Activated CD4-positive, alpha-beta T cell treated with anti-CD3 and anti-CD28 coated beads, Interleukin-2, amount 10 ng/mL, durations not matched to agents 7 days and 5 days (primary cell): ENCODE data around the gene EPHB2. TPM values are rescaled to one million over a fixed set of nuclear protein-coding genes. Genes with fewer than 3 reads are reported as not detected.
A peak's percentile ranks its signal among the peaks of the same experiment; 100 is the strongest.

Experiments used
- CTCF ChIA-PET: fragments of 350-600 bp; sonication (Branson Sonifier 250); formaldehyde crosslinking; loops from one replicate; lab custom pipeline; 2021; ENCODE audit warnings: antibody characterized with exemption; lab: Charles Lee
- POLR2A ChIA-PET: fragments of 350-600 bp; sonication (Branson Sonifier 250); formaldehyde crosslinking; loops from one replicate; lab custom pipeline; 2021; ENCODE audit warnings: antibody characterized with exemption; lab: Charles Lee
- DNase-seq: peaks from one replicate; pipeline ENCODE4 v3.0.0-alpha.2; 2020
- H3K27ac Mint-ChIP-seq: one replicate; pipeline ENCODE4 v1.8.0; 2021; ENCODE audit warnings: mild to moderate bottlenecking, moderate library complexity, mixed read lengths
- H3K27me3 Mint-ChIP-seq: one replicate; pipeline ENCODE4 v1.8.0; 2021; ENCODE audit warnings: mixed read lengths
- H3K36me3 Mint-ChIP-seq: one replicate; pipeline ENCODE4 v1.8.0; 2021; ENCODE audit warnings: low read depth, mixed read lengths
- H3K4me1 Mint-ChIP-seq: one replicate; pipeline ENCODE4 v1.8.0; 2021; ENCODE audit warnings: mixed read lengths
- H3K4me3 Mint-ChIP-seq: one replicate; pipeline ENCODE4 v1.8.0; 2021; ENCODE audit warnings: mild to moderate bottlenecking, moderate library complexity, mixed read lengths
- H3K9me3 Mint-ChIP-seq: one replicate; pipeline ENCODE4 v1.8.0; 2021; ENCODE audit warnings: mixed read lengths
- total RNA-seq, 2 experiments: library from RNA; stranded (reverse); gene quantifications; one replicate each; pipeline ENCODE4 v1.2.3, GENCODE V29; 2021

EPHB2 gene
- total RNA-seq, 2 experiments from 2014 or later = 0.08 TPM; not detected in 1

DNA sequence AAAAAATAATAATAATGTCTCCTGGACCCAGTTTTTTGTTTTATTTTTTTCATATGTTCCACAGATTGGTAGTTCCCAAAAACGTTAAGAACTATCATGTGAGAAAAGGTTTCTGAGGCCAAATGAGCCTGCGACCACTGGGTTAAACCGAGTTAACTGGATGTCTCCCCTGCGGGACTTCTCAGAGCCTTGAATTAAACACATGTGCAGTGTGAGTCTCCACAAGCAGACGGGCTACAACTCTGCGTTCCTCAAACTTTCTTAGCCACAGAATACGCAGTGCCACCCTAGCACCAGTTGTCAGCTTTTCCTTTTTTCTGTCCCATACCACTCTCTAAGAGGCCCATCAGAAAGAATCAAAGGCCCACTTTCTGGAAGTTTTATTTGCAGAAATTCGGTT is 164.1 kb downstream of the EPHB2 start:
- Mint-ChIP-seq H3K9me3 (no peaks in the 10 kb centered on the region), H3K27ac (no peak overlapping the region), H3K27me3 (no peaks in the 10 kb centered on the region), H3K4me3 (no peak overlapping the region), H3K4me1 (no peaks in the 10 kb centered on the region), H3K36me3 (no peaks in the 10 kb centered on the region)
- POLR2A ChIA-PET = no interaction called here
- CTCF ChIA-PET = no interaction called here
- DNase-seq = no peak

DNA sequence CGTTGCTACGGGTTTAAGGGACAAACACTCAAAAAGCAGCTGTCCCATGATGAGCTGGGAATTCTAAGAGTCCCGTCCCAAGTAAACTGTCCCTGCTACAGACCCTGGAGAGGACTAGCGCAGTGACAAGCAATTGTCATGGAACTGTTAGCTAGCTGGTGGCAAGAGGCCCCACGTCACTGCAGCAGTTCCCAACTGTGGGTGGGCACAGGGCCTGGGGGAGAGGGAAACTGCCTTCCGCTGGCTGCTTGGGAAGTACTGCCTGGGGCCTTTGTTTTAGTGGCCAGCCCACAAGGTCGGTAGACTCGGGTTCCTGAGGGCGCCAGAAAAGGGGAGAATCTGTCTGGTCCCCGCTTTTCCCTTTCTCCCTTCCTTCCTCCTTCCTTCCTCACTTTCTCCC is 164.6 kb downstream of the EPHB2 start:
- no peaks in the 10 kb centered on the region for H3K4me1 Mint-ChIP-seq
- ChIA-PET CTCF (no interaction called here), POLR2A (no interaction called here)
- H3K4me3 Mint-ChIP-seq = no peak overlapping the region
- H3K36me3 Mint-ChIP-seq = no peaks in the 10 kb centered on the region
- DNase-seq = no peak
- no peaks in the 10 kb centered on the region for H3K27me3 Mint-ChIP-seq
- no peaks in the 10 kb centered on the region for H3K9me3 Mint-ChIP-seq
- no peak overlapping the region for H3K27ac Mint-ChIP-seq

DNA sequence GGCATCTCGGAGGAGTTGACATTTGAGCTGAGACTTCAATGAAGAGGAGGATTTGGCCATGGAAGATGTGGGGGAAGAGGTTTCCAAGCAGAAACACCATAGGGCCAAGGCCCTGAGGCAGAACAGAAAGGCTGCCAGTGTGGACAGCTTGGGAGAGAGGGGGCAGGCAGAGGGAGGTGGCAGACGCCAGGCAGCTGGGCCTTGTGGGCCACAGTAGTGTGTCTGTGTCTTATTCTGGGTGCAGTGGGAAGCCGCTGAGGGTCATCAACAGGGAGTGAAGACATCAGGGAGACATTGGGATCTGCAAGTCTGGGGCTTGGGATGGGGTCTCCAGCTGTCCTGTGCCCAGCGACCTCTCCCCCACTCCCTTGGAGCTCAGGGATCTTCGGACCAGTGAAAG is 165.2 kb downstream of the EPHB2 start:
- Mint-ChIP-seq H3K9me3 (no peaks in the 10 kb centered on the region), H3K4me1 (no peaks in the 10 kb centered on the region), H3K27ac (no peak overlapping the region), H3K36me3 (no peaks in the 10 kb centered on the region), H3K4me3 (no peak overlapping the region), H3K27me3 (no peaks in the 10 kb centered on the region)
- ChIA-PET CTCF (no interaction called here), POLR2A (no interaction called here)
- no peak for DNase-seq

DNA sequence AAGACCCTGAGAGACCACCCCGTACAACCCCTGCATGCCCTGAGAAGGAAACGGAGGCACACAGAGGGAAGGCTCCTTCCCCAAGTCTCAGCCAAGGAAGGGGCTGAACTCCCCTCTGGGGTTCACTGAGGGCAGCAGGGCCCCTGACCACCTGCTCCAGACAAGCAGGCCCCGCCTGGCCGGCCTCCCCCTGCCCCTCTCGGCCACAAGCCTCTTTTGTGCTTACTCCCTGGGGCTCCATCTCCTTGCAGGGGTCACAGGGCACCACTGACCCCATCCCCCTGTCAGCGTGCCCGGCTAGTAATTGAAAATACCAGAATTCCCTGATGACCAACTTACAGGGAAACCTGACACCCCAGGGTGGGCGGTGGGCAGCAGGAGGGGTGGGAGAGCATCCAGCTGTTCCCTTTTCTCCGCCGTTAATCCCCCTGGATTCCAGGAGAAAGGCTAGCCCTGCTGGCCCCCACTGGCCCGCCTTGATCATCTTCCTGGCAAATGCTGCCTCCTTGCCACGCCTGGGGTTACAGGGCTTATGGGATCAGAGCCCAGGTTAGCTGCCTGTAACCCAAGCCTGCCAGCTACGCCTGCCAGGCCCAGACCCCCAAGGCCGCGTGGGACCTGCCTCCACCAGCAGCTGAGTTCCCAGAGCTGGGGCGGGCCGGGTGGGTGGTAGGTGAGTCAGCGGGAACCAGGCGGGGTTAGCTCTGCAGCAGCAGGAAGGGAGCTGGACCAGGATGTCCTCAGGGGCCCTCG is 165.9 kb downstream of the EPHB2 start:
- Mint-ChIP-seq H3K4me3 (no peak overlapping the region), H3K36me3 (no peaks in the 10 kb centered on the region), H3K27me3 (no peaks in the 10 kb centered on the region), H3K4me1 (no peaks in the 10 kb centered on the region), H3K9me3 (no peaks in the 10 kb centered on the region), H3K27ac (no peak overlapping the region)
- ChIA-PET POLR2A (no interaction called here), CTCF (interaction anchor here (0.6 kb wide), 1 partner anchor 718 kb away, joined by 3 read pairs; no protein-coding TSS in a partner anchor)
- no peak for DNase-seq

DNA sequence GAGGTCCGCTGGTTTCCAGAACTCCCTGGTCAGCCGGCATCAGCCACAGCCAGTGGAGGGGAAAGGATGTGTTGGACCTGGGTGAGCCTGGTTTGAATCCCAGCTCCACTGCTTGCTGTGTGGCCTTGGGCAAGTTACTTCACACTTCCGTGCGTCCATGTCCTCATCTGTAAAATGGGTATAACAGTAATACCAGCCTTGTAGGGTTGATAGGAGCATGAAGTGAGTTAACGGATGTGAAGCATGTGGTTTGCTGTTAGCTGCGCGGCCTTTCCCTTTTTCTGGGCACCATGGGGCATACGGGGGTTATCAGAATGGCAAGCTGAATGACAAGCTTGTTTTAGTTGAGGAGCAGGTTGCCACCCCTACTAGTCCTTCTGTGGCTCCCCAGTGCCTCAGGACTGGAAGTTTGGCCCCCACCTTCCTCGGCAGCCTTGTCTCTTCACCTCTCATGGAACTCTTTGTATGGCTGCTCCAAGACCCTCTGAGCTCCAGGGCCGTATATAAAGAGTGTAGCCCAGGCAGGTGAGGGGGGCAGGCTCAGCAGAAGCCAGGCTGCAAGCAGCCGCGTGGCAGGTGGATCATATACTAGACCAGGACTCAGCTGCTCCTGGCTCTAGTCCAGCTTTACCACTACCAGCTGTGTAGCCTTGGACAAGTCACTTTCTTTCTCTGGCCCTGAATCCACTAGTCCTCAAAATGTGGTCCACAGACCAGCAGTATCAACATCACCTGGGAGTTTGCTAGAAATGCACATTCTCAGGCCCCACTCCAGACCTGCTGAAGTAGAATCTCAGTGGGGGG is 166.7 kb downstream of the EPHB2 start:
- no peak overlapping the region for H3K4me3 Mint-ChIP-seq
- H3K9me3 Mint-ChIP-seq = no peaks in the 10 kb centered on the region
- H3K27me3 Mint-ChIP-seq = no peaks in the 10 kb centered on the region
- no peaks in the 10 kb centered on the region for H3K4me1 Mint-ChIP-seq
- no peaks in the 10 kb centered on the region for H3K36me3 Mint-ChIP-seq
- no peak overlapping the region for H3K27ac Mint-ChIP-seq
- ChIA-PET POLR2A (no interaction called here), CTCF (interaction anchor here (0.6 kb wide), 1 partner anchor 719 kb away, joined by 3 read pairs; no protein-coding TSS in a partner anchor)
- no peak for DNase-seq

DNA sequence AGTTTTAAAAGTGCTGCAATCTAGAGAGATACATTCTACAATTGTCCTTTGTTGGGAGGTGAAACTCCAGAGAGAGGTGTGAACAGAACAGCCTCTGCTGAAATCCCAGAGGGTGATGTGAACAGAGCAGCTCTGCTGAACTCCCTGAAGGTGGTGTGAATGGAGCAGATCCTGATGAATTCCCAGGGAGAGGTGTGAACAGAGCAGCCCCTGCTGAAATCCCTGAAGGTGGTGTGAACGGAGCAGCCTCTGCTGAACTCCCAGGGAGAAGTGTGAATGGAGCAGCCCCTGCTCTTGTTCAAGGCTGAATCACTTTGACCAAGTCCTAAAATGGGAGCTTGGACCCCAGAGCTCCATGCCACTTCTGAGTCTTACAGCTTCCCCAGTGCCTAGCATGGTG is 167.3 kb downstream of the EPHB2 start:
- Mint-ChIP-seq H3K9me3 (no peaks in the 10 kb centered on the region), H3K4me3 (no peak overlapping the region), H3K27me3 (no peaks in the 10 kb centered on the region), H3K36me3 (no peaks in the 10 kb centered on the region), H3K4me1 (no peaks in the 10 kb centered on the region), H3K27ac (no peak overlapping the region)
- ChIA-PET POLR2A (no interaction called here), CTCF (no interaction called here)
- DNase-seq = no peak

DNA sequence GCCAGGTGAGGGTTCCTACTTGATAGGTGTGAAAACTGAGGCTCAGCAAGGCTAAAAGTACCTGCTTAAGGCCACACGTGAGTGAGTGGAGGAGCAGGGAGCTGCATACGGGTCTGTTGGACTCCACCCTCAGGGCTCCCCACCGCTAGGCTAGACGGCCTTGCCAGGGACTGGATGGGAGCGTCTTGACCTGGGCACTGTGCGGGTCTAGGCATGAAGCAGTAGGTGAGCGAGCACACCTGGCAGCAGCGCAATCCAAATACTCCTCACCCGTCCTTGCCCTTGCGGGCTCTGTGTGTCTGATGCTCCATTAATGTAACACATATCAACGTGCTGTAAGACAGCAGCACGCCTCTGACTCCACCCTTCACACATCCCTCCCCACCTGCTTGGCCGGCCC is 168.0 kb downstream of the EPHB2 start:
- Mint-ChIP-seq H3K9me3 (no peaks in the 10 kb centered on the region), H3K4me1 (no peaks in the 10 kb centered on the region), H3K27ac (no peak overlapping the region), H3K4me3 (no peak overlapping the region), H3K27me3 (no peaks in the 10 kb centered on the region), H3K36me3 (no peaks in the 10 kb centered on the region)
- ChIA-PET POLR2A (no interaction called here), CTCF (no interaction called here)
- no peak for DNase-seq

DNA sequence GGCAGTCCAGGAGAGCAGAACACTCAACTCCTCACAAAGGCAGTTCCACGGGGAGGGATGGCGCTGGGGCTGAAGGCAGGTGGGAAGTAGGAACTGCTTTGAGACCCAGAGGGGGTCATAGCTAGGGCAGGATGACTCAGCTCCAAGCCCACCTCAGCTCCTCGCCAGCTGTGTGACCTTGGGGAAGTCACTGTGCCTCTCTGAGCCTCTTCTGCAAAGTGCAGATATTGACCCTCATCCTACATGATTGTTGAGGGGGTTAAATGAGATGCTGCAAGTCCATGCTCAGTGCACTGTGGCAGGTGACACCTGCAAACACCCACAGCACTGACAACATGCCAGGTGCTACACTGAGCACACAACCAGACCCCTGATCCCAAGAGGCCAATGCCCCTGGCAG is 168.8 kb downstream of the EPHB2 start:
- H3K27ac Mint-ChIP-seq = no peak overlapping the region
- no peaks in the 10 kb centered on the region for H3K9me3 Mint-ChIP-seq
- CTCF ChIA-PET = no interaction called here
- no peaks in the 10 kb centered on the region for H3K4me1 Mint-ChIP-seq
- no peak for DNase-seq
- POLR2A ChIA-PET = no interaction called here
- no peaks in the 10 kb centered on the region for H3K36me3 Mint-ChIP-seq
- H3K4me3 Mint-ChIP-seq = no peak overlapping the region
- no peaks in the 10 kb centered on the region for H3K27me3 Mint-ChIP-seq

DNA sequence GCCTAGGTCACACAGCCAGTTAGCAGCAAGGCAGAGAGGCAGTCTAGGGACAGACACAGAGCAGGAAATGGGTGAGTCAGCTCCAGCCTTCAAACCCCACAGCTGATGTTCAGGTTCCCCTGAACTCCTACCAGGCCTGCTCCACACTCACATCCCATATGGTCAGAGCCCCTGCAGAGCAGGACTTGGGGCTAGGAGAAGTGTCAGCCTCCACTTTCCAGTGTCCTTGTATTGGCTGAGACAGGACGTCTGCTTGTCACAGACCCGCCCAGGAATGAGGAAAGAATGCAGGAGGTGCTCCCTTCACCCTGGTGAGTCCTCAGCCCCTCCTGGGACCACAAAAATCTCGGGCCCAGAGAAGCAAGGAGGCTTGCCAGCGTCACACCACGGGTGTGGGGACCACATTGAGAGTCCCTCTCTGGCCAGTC is 169.5 kb downstream of the EPHB2 start:
- POLR2A ChIA-PET = no interaction called here
- DNase-seq = no peak
- no peaks in the 10 kb centered on the region for H3K9me3 Mint-ChIP-seq
- CTCF ChIA-PET = no interaction called here
- no peak overlapping the region for H3K27ac Mint-ChIP-seq
- H3K36me3 Mint-ChIP-seq = no peaks in the 10 kb centered on the region
- H3K27me3 Mint-ChIP-seq = no peaks in the 10 kb centered on the region
- peaks cover 7% of the 10 kb centered on the region for H3K4me1 Mint-ChIP-seq
- no peak overlapping the region for H3K4me3 Mint-ChIP-seq

DNA sequence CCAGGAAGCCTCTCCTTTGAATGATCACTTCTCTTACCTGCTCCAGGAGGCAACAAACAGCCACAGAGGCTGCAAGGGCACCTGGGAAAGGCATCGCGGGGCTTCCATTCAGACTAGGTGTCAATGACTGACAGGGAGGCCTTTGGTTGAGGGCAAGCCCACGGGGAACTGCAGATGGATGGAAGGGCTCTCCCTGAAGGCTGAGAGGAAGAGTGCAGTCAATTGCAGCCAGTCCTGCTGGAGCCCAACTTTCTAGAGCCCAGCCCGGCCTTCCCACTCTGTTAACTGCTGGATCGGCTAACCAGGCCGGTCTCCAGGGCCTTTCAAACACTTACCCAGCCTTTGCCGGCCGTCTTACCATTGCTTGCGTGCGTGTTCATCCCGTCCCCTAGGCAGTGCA is 172.8 kb downstream of the EPHB2 start:
- Mint-ChIP-seq H3K27ac (no peak overlapping the region), H3K4me3 (no peak overlapping the region), H3K36me3 (no peaks in the 10 kb centered on the region), H3K4me1 (peaks cover 13% of the 10 kb centered on the region), H3K27me3 (peaks cover 2% of the 10 kb centered on the region), H3K9me3 (no peaks in the 10 kb centered on the region)
- ChIA-PET CTCF (interaction anchor here (1.0 kb wide), 1 partner anchor 7 kb away, joined by 3 read pairs; no protein-coding TSS in a partner anchor), POLR2A (no interaction called here)
- no peak for DNase-seq

DNA sequence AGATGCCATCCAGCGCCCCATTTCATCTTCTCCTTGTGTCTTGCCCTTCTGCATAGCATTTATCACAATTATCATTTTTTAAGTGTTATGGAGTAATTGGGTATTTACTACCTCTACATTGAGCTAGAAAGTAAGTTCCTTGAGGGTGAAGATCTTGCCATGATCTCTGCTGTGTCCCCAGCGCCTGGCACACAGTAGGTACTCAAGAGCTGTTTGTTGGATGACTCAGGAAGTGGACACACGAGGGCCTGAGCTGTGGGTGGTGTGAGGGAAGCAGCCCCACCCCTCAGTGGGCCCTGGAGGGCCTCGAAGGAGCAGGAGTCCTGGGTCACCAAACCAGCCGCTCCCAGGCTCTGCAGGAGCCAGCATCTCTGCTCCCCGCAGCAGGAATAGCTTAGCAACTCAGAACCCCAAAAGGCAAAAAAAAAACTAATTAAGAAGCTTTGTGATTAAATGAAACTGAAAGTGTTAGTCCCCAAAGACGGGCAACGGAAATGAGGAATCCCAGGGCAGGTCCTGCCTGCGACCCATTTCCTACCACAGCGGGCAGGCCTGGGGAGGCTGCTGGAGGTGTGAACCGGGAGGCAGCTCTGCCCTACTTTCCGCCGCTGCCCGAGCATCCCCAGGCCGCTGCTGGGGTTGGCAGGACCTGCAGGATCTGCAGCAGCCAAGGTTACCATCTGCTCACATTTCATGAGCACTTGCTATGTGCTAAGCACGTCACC is 174.3 kb downstream of the EPHB2 start:
- peaks cover 13% of the 10 kb centered on the region for H3K4me1 Mint-ChIP-seq
- POLR2A ChIA-PET = no interaction called here

DNA sequence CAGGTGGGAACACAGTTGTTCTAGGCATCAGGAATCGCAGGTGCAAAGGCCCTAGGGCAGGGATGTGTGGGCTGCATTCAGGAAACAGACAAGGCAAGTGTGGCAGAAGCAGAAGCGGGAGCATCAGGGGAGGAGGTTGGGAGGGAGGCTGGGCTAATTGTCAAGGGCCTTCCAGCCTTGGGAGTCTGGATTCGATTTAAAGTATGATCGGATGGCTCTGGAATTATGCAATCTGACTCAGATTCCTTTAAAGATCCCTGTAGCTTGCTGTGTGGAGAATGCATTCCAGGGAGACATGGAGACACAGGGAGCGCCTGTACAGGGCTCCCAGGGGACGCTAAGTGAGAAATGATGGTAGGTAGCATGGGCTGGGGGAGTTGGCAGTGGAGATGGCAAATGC is 175.6 kb downstream of the EPHB2 start:
- H3K9me3 Mint-ChIP-seq = no peaks in the 10 kb centered on the region
- H3K27ac Mint-ChIP-seq = no peak overlapping the region
- H3K4me3 Mint-ChIP-seq = no peak overlapping the region
- peaks cover 13% of the 10 kb centered on the region for H3K4me1 Mint-ChIP-seq
- H3K27me3 Mint-ChIP-seq = peaks cover 2% of the 10 kb centered on the region
- CTCF ChIA-PET = no interaction called here
- no peaks in the 10 kb centered on the region for H3K36me3 Mint-ChIP-seq
- DNase-seq = no peak
- POLR2A ChIA-PET = no interaction called here

More for the DNA sequence above, 174.3 kb downstream of the EPHB2 start:
- Mint-ChIP-seq H3K27ac (peak overlapping the region; percentile 11), H3K27me3 (peaks cover 2% of the 10 kb centered on the region), H3K36me3 (no peaks in the 10 kb centered on the region), H3K9me3 (no peaks in the 10 kb centered on the region), H3K4me3 (peak overlapping the region; percentile 13)
- CTCF ChIA-PET = no interaction called here
- peak; percentile 42 for DNase-seq

DNA sequence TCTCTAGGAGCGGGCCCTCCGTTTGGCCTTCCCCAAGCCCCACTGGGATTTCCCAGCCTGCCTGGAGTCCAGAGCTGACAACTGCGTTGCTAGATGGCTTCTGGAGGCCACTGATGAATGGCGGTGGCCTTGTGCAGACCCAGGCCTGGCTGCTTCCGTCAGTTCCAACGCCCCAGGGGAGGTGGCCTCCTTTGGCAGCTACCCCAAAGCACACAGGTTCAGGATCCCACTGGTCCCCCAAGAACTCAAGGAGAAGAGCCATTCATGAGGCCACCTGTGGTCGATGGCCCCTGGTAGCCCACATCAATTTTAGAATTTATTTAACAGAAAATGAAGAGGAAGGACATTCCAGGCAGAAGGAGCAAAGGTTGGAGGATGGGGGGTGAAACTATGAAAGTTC is 176.9 kb downstream of the EPHB2 start:
- DNase-seq = no peak
- Mint-ChIP-seq H3K4me3 (no peak overlapping the region), H3K36me3 (no peaks in the 10 kb centered on the region), H3K9me3 (no peaks in the 10 kb centered on the region), H3K27me3 (peaks cover 2% of the 10 kb centered on the region), H3K27ac (no peak overlapping the region), H3K4me1 (peaks cover 13% of the 10 kb centered on the region)
- ChIA-PET CTCF (interaction anchor here (0.9 kb wide), 1 partner anchor 104 kb away, joined by 3 read pairs; no protein-coding TSS in a partner anchor), POLR2A (no interaction called here)
